Fibroblast of pulmonary artery (primary cell): Measurements from ENCODE around the gene OXA1L.
"Not testable (repeated sequence)": the region's sequence is repeated elsewhere in the genome, so short reads cannot be mapped to it uniquely, and the experiment has no call there.

Experiments
- DNase-seq: peaks from one replicate; pipeline ENCODE4 v3.0.0-alpha.2; 2010; ENCODE audit warnings: low read depth
- H3K4me3 ChIP-seq: replicated peaks from 2 replicates; pipeline ENCODE4 v1.5.1; 2011; ENCODE audit warnings: low read depth, mild to moderate bottlenecking, control low read depth, low read length, moderate library complexity
- TF ChIP-seq, protein P1 (sequence below): IDR thresholded peaks from 2 replicates; pipeline ENCODE4 v1.5.1; 2011; ENCODE audit warnings: mild to moderate bottlenecking, control low read depth, low read length, inconsistent platforms; ENCODE audit errors: missing control alignments

OXA1L gene

DNA sequence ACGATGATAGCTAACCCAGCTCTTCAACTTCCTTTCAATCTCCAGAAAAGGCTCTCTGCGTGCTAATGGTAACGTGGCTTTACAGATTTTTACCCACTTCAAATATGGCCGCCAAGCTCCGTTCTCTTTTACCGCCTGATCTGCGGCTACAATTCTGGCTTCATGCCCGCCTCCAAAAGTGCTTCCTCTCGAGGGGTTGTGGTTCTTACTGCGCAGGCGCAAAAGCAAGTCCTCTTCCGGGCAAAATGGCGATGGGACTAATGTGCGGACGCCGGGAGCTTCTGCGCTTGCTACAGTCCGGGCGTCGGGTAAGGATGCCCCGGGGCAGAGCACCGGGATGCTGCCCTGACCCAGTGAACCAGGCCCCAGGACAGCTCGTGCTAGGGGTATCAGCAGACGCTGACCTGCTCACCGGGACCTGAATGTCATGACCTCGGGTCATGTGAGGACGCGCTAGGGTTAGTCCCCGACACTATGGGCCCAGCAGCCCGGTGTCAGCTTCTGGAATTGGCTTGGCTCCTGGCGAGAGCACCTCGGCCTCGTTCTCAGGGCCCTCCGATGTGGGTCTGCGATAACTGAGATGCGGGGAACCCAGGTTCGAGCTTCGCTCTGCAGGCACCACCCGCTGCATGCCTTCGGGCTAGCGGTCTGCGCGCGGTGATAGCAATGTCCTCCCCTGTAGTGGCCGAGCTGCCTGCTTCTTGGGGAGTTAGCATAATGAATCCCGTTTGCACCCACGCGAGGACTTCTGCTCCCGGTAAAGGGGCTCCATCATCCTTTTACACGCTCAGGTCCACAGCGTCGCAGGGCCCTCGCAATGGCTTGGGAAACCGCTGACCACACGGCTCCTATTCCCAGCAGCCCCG is at the start of gene OXA1L:
TSS of gene OXA1L (plus strand) at position 232 of the 866 bp plus-strand sequence. CDS start at position 246, 14 bp downstream.
- TF ChIP-seq, protein P1, sequence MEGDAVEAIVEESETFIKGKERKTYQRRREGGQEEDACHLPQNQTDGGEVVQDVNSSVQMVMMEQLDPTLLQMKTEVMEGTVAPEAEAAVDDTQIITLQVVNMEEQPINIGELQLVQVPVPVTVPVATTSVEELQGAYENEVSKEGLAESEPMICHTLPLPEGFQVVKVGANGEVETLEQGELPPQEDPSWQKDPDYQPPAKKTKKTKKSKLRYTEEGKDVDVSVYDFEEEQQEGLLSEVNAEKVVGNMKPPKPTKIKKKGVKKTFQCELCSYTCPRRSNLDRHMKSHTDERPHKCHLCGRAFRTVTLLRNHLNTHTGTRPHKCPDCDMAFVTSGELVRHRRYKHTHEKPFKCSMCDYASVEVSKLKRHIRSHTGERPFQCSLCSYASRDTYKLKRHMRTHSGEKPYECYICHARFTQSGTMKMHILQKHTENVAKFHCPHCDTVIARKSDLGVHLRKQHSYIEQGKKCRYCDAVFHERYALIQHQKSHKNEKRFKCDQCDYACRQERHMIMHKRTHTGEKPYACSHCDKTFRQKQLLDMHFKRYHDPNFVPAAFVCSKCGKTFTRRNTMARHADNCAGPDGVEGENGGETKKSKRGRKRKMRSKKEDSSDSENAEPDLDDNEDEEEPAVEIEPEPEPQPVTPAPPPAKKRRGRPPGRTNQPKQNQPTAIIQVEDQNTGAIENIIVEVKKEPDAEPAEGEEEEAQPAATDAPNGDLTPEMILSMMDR: no peak
- H3K4me3 ChIP-seq: peak within 1 kb of the TSS; percentile 83
- DNase-seq: peak; percentile 99

DNA sequence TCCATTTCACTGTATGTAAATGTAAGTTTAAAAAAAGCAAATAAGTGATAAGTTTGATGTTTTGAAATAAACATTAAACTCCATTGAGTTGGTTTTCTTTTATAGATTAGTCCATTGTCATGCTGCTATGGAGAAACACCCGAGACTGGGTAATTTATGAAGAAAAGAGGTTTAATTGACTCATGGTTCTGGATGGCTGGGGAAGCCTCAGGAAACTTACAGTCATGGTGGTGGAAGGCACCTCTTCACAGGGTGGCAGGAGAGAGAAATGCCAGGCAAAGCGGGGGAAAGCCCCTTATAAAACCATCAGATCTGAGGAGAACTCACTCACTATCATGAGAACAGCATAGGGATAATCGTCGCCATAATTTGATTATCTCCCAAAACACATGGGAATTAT is 48.4 kb upstream of the OXA1L start:
- TF ChIP-seq, protein P1: no peak
- DNase-seq: no peak

DNA sequence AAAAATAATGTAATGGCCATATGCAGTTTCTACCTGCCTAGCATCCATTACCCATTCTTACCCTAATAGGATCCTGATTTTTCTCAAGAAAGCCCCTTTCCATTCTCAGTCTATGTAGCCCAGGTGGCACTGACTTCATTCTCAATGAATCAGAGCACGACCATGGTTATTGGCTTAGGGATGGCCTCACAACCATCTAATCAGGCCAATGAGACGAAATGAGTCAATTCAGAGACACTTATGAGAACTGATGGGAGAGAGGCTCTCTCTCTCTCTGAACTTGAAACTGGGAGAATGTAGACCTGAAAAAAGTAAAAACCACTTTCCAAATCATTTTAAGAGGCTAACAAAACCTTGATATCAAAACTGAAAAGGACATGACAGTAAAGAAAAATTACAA is 45.3 kb upstream of the OXA1L start:
- TF ChIP-seq, protein P1: no peak
- DNase-seq: no peak
- no peak overlapping the region for H3K4me3 ChIP-seq

More for the DNA sequence above, 48.4 kb upstream of the OXA1L start:
- H3K4me3 ChIP-seq: no peak overlapping the region

DNA sequence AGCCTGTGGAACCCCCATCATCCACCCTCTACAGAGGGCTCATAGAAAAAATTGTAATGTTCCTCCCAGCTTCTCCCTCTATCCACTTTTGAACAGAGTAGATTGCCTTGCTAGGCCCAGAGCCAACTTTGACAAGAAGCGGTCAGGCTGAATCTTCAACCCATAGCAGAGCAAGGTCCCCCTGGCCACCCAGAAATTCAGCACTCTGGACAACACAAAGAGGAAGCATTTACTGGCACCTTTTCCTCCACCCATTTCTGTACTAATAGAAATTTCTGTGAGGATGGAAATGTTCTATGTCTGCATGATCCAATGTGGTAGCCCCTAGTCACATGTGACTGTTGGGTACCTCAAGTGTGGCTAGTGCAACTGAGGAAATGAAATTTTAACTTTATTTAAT is 42.7 kb upstream of the OXA1L start:
- TF ChIP-seq, protein P1: no peak
- DNase-seq: no peak
- H3K4me3 ChIP-seq: no peak overlapping the region

DNA sequence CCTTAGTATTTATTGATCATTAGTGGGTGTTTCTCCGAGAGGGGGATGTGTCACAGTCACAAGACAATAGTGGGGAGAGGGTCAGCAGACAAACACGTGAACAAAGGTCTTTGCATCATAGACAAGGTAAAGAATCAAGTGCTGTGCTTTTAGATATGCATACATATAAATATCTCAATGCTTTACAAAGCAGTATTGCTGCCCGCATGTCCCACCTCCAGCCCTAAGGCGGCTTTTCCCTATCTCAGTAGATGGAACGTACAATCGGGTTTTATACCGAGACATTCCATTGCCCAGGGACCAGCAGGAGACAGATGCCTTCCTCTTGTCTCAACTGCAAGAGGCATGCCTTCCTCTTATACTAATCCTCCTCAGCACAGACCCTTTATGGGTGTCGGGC is 41.6 kb upstream of the OXA1L start:
- DNase-seq, H3K4me3 ChIP-seq: not testable (repeated sequence)

DNA sequence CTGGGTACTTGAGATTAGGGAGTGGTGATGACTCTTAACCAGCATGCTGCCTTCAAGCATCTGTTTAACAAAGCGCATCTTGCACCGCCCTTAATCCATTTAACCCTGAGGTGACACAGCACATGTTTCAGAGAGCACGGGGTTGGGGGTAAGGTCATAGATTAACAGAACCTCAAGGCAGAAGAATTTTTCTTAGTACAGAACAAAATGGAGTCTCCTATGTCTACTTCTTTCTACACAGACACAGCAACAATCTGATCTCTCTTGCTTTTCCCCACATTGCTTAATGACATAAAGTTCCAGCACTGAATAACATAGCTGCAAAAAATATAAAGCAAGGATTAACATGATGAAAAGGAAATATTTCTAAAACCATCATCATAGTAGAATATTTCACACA is 41.1 kb upstream of the OXA1L start:
- DNase-seq: not testable (repeated sequence)

DNA sequence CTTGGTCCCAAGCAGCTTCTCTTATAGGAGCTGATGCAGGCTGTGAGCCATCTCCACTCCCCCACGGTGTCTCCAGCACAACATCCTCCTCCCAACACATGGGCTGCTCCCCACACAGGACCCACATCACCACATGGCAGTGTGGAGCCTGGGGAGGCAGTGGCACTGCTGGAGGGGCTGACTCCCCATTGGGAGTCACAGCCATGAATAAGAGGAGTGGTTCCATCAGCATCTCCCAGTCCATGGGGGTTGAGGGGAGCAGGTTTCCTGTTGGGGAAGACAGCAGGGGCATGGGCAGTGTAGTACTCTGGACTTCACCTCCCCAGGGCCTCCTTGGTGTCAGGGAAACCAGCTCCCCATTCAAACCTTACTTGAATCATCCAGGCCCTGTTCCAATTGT is 40.5 kb upstream of the OXA1L start:
- no peak overlapping the region for H3K4me3 ChIP-seq
- no peak for DNase-seq
- TF ChIP-seq, protein P1: no peak

More for the DNA sequence above, 41.1 kb upstream of the OXA1L start:
- not testable (repeated sequence) for H3K4me3 ChIP-seq

DNA sequence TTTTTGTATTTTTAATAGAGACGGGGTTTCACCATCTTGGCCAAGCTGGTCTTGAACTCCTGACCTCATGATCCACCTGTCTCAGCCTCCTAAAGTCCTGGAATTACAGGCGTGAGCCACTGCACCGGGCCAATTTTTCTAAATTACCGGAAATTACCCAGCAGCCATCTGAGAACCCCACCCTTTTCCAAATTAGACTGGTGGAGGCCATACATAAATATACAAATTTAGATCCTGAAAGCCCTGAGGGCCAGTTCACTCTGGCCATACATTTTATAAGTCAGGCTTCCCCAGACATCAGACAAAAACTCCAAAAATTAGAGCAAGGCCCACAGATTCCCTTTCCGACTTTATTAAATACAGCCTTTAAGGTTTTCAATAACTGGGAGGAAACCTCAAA is 34.4 kb upstream of the OXA1L start:
- not testable (repeated sequence) for H3K4me3 ChIP-seq, DNase-seq
